GM12875 (cell line): ENCODE results near the gene PRR7.

Source experiments
- H3K4me3 ChIP-seq: one replicate; pipeline ENCODE4 v1.5.1; 2011; ENCODE audit warnings: low read depth, low read length, control low read depth
- CTCF ChIP-seq: IDR thresholded peaks from 2 replicates; pipeline ENCODE4 v1.5.1; 2011; ENCODE audit warnings: low read depth, mild to moderate bottlenecking, control low read depth, inconsistent platforms, low read length, moderate library complexity, borderline replicate concordance; ENCODE audit not compliant: insufficient read depth

Gene PRR7

DNA sequence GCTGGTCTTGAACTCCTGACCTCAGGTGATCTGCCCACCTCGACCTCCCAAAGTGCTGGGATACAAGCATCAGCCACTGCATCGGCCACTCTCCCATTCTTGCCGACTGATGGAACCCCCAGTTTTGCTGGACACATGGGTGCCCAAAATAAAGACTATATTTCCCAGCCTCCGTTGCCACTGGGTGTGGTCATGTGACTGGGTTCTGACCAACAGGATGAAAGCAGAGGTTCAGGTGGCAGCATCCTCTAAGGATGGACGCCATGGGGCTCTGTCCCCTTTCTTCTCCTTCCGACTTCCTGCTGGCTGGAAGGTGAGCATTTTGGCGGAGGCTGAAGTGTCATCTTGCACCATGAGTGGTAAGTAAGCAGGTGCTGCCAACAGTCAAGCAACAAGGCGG is 40.5 kb downstream of the PRR7 start:
- no peak for TF ChIP-seq CTCF
- no peak overlapping the region for H3K4me3 ChIP-seq

- H3K4me3 ChIP-seq = no peak overlapping the region
- TF ChIP-seq CTCF = 0 out of 2 replicates have a peak, but pooled peaks have one; percentile 5
These were observed 41.4 kb downstream of the PRR7 start for GRCh38 chr5:177487975-177488374.

DNA sequence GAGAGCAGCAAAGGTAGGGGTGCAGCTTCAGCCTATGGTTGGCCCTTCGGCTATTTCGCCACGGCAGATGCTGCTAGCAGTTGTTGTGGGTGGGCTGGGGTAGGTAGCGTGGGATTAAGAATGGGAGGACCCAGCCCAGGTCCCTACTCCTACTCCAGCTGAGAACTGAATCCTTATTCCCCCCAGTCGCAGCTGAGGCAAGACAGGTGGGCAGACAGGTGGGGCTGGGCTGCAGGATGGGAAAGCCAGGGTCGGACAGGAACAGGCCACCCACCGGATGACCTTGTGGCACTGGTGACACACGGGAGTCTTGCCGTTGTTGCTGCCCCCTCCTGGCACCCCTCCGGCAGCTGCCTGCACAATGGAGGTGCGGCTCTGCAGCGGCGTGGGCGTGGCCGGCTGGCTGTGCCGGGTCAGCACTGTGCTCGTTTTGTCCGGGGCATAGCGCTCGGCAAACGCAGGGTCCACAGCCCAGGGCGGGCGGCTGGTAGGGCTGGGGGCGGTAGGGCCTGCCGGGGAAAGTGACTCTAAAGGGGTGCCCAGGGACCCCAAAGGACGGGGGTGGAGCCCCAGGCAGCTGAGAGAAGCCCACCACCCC is 42.6 kb downstream of the PRR7 start:
- H3K4me3 ChIP-seq = no peak overlapping the region
- peak; percentile 20; the same call in 1 of the 2 replicates for TF ChIP-seq CTCF

- no peak for TF ChIP-seq CTCF
- no peak overlapping the region for H3K4me3 ChIP-seq
These were observed 43.8 kb downstream of the PRR7 start for GRCh38 chr5:177490311-177490991.

GRCh38 chr5:177490992-177491391 is 44.4 kb downstream of the PRR7 start:
- no peak overlapping the region for H3K4me3 ChIP-seq
- TF ChIP-seq CTCF = no peak

- peak; percentile 78 for TF ChIP-seq CTCF
- no peak overlapping the region for H3K4me3 ChIP-seq
These were observed 44.9 kb downstream of the PRR7 start for GRCh38 chr5:177491429-177491945.
